ENCODE results near the gene MDM2.

MDM2 gene

GRCh38 chr12:68876461-68876860, 68.5 kb downstream of the MDM2 start:
- DNase-seq (ENCODE audit: low read depth in 2 of 2): no peak

GRCh38 chr12:68877583-68877982, 69.6 kb downstream of the MDM2 start:
- no peak for DNase-seq (ENCODE audit: low read depth in 2 of 2)

GRCh38 chr12:68878283-68878682, 70.3 kb downstream of the MDM2 start:
- DNase-seq (ENCODE audit: low read depth in 2 of 2): no peak

- DNase-seq (ENCODE audit: low read depth in 2 of 2): no peak
Observed at GRCh38 chr12:68878846-68879245, 70.9 kb downstream of the MDM2 start.

GRCh38 chr12:68880660-68881325, 72.8 kb downstream of the MDM2 start:
- DNase-seq (ENCODE audit: low read depth in 2 of 2): no peak

- no peak for DNase-seq (ENCODE audit: low read depth in 2 of 2)
Observed at GRCh38 chr12:68882251-68882964, 74.4 kb downstream of the MDM2 start.

- DNase-seq (ENCODE audit: low read depth in 2 of 2): no peak
Observed at GRCh38 chr12:68883151-68883550, 75.2 kb downstream of the MDM2 start.

- DNase-seq (ENCODE audit: low read depth in 2 of 2): no peak
Observed at GRCh38 chr12:68884251-68884650, 76.3 kb downstream of the MDM2 start.

- no peak for DNase-seq (ENCODE audit: low read depth in 2 of 2)
Observed at GRCh38 chr12:68885381-68885780, 77.4 kb downstream of the MDM2 start.

GRCh38 chr12:68886636-68887572, 78.9 kb downstream of the MDM2 start:
- no peak for DNase-seq (ENCODE audit: low read depth in 2 of 2)

GRCh38 chr12:68887641-68888040, 79.7 kb downstream of the MDM2 start:
- no peak for DNase-seq (ENCODE audit: low read depth in 2 of 2)

GRCh38 chr12:68888243-68888642, 80.3 kb downstream of the MDM2 start:
- DNase-seq (ENCODE audit: low read depth in 2 of 2): no peak

- DNase-seq (ENCODE audit: low read depth in 2 of 2): no peak
Observed at GRCh38 chr12:68890701-68891113, 82.7 kb downstream of the MDM2 start.

- DNase-seq (ENCODE audit: low read depth in 2 of 2): no peak
Observed at GRCh38 chr12:68891141-68891540, 83.2 kb downstream of the MDM2 start.

- no peak for DNase-seq (ENCODE audit: low read depth in 2 of 2)
Observed at GRCh38 chr12:68893201-68893600, 85.2 kb downstream of the MDM2 start.

- no peak for DNase-seq (ENCODE audit: low read depth in 2 of 2)
Observed at GRCh38 chr12:68893741-68894140, 85.8 kb downstream of the MDM2 start.

GRCh38 chr12:68894276-68894855, 86.4 kb downstream of the MDM2 start:
- no peak for DNase-seq (ENCODE audit: low read depth in 2 of 2)

GRCh38 chr12:68896881-68897540, 89.0 kb downstream of the MDM2 start:
- DNase-seq (ENCODE audit: low read depth in 2 of 2): no peak

GRCh38 chr12:68899251-68899771, 91.3 kb downstream of the MDM2 start:
- no peak for DNase-seq (ENCODE audit: low read depth in 2 of 2)

- no peak for DNase-seq (ENCODE audit: low read depth in 2 of 2)
Observed at GRCh38 chr12:68900241-68900640, 92.3 kb downstream of the MDM2 start.
